ENCODE results near the gene SF3B6. TPM values are rescaled to one million over a fixed set of nuclear protein-coding genes. Genes with fewer than 3 reads are reported as not detected.

Gene SF3B6
- total and polyA plus RNA-seq, 9 of the 15 experiments (the other 6 are each of a cell fraction or from before 2014, with no cell fraction given) = 146 to 591 (median 295) TPM

DNA sequence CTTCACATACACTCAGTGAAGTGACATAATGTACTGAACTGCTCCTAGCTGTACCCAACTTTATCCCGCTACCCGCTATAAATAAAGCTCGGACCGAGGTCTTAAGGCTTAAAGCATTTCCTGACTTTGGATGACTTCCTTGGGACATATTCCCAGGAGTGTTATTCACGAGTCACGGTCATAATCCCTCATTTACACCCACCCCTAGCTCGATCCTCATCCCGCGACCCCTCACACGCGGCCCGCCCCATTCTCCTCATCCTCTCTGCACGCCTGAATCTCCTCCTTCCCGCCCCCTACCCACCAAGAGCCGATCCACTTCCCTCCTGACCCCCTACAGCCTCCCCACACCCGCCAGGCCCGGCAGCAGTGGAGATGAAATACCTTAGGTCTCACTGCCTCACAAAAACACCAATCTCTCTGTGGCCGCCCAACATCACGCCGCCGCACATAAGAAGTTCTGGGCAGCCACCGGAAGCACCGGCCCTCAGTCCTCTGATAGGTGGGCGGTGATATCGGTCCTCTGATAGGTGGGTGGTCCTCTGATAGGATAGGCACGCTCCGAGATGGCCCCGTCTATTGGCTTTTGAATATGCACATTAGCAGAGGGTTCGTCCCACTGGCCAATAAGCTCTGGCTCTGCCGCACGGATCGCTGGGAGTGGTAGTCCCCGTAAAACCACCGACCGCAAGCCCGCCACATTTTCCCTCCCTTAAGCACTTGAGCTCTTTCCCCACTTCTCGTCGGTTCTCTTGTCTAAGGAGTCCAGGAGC lies 29.0 kb downstream of the SF3B6 start, which contains the start of gene WDCP (continued):
- no peak for TF ChIP-seq TEAD1 (CRISPR knock-in tag; IDR thresholded peaks at IDR 0.05)
- TF ChIP-seq EZH2 (IDR thresholded peaks at IDR 0.05; ENCODE audit: borderline replicate concordance, low read depth, low read length) = no peak
- TF ChIP-seq ZNF165 (CRISPR knock-in tag; IDR thresholded peaks at IDR 0.05; ENCODE audit: borderline replicate concordance) = no peak
- TF ChIP-seq SIRT6 (IDR thresholded peaks at IDR 0.05; ENCODE audit: low read depth, low read length) = no peak
- TF ChIP-seq KLF1 (tag; IDR thresholded peaks at IDR 0.05) = no peak
- TF ChIP-seq, protein P1, sequence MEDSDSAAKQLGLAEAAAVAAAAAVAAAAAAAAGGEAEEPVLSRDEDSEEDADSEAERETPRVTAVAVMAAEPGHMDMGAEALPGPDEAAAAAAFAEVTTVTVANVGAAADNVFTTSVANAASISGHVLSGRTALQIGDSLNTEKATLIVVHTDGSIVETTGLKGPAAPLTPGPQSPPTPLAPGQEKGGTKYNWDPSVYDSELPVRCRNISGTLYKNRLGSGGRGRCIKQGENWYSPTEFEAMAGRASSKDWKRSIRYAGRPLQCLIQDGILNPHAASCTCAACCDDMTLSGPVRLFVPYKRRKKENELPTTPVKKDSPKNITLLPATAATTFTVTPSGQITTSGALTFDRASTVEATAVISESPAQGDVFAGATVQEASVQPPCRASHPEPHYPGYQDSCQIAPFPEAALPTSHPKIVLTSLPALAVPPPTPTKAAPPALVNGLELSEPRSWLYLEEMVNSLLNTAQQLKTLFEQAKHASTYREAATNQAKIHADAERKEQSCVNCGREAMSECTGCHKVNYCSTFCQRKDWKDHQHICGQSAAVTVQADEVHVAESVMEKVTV (CRISPR knock-in tag; IDR thresholded peaks at IDR 0.05) = no peak
- no peak for TF ChIP-seq CBX2 (IDR thresholded peaks at IDR 0.05; ENCODE audit: insufficient read depth, low read length, poor library complexity, severe bottlenecking)
- TF ChIP-seq CBFA2T2 (conservative IDR thresholded peaks at IDR 0.05) = no peak
- TF ChIP-seq NR2F6 (CRISPR knock-in tag; IDR thresholded peaks at IDR 0.05) = no peak
- no peak for TF ChIP-seq E2F3 (CRISPR knock-in tag; IDR thresholded peaks at IDR 0.05)
- TF ChIP-seq, protein P2, sequence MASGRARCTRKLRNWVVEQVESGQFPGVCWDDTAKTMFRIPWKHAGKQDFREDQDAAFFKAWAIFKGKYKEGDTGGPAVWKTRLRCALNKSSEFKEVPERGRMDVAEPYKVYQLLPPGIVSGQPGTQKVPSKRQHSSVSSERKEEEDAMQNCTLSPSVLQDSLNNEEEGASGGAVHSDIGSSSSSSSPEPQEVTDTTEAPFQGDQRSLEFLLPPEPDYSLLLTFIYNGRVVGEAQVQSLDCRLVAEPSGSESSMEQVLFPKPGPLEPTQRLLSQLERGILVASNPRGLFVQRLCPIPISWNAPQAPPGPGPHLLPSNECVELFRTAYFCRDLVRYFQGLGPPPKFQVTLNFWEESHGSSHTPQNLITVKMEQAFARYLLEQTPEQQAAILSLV (tag; IDR thresholded peaks at IDR 0.05) = no peak
- no peak for TF ChIP-seq HNRNPK (IDR thresholded peaks at IDR 0.05; ENCODE audit: low read depth, low read length, poor library complexity, severe bottlenecking)
- TF ChIP-seq NFXL1 (CRISPR knock-in tag; IDR thresholded peaks at IDR 0.05) = no peak
- no peak for TF ChIP-seq CHD1 (IDR thresholded peaks at IDR 0.05; ENCODE audit: low read length)
- no peak for TF ChIP-seq GABPB2 (CRISPR knock-in tag; conservative IDR thresholded peaks at IDR 0.05)
- no peak for TF ChIP-seq HNRNPL (IDR thresholded peaks at IDR 0.05; ENCODE audit: low read depth, low read length)
- TF ChIP-seq ZNF197 (CRISPR knock-in tag; IDR thresholded peaks at IDR 0.05; ENCODE audit: low read depth) = no peak
- no peak for TF ChIP-seq ZNF41 (CRISPR knock-in tag; conservative IDR thresholded peaks at IDR 0.05)
- no peak for TF ChIP-seq ZNF586 (CRISPR knock-in tag; conservative IDR thresholded peaks at IDR 0.05)
- TF ChIP-seq SAP30 (IDR thresholded peaks at IDR 0.05; ENCODE audit: borderline replicate concordance, insufficient read depth, low read depth, low read length, poor library complexity, severe bottlenecking) = peak; percentile 50
- TF ChIP-seq SAFB2 (IDR thresholded peaks at IDR 0.05; ENCODE audit: borderline replicate concordance, low read depth, low read length, severe bottlenecking) = no peak
- no peak for TF ChIP-seq TCF7L2 (IDR thresholded peaks at IDR 0.05; ENCODE audit: low read depth, low read length)
- TF ChIP-seq ZNF24 (IDR thresholded peaks at IDR 0.05) = no peak
- TF ChIP-seq PYGO2 (tag; IDR thresholded peaks at IDR 0.05) = no peak
- TF ChIP-seq PURB (CRISPR knock-in tag; IDR thresholded peaks at IDR 0.05; ENCODE audit: low read depth) = no peak
- no peak for TF ChIP-seq KDM4B (IDR thresholded peaks at IDR 0.05; ENCODE audit: borderline replicate concordance in 2 of 2, low read depth in 1 of 2)
- 0 out of 2 replicates have a peak, but pooled peaks have one; percentile 80 for TF ChIP-seq CBFB (CRISPR knock-in tag; IDR thresholded peaks at IDR 0.05)
- TF ChIP-seq DDX20 (tag; IDR thresholded peaks at IDR 0.05; ENCODE audit: low read depth) = no peak

All from K562 (cell line).